Measurements from ENCODE around the gene ALG14. TPM values are rescaled to one million over a fixed set of nuclear protein-coding genes. Genes with fewer than 3 reads are reported as not detected.

ALG14 gene
- total RNA-seq, 1 donor from 2014 or later: 5.5 TPM

DNA sequence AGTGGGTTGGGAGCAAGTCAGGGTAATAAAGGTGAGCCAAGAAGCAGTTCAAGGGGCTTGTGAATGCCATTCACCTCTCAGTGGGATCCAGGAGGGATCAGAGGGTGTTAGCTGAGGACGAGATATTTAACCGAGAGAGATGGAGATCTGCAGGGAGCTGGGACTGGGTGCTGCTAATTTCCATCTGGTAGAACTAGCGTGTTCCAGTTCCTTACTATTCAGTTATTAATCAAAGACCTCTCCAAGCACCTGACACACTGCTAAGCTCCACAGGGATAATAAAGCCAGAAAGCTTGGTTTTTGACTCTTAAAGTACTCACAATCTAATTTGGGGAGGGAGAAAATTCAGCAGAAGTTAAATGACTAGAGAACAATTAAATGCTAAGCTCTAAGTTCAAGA lies 57.7 kb downstream of the ALG14 start:
- Mint-ChIP-seq H3K27ac (ENCODE audit: unreplicated experiment) (no peak overlapping the region), H3K27me3 (ENCODE audit: unreplicated experiment) (no peaks in the 10 kb centered on the region), H3K9me3 (ENCODE audit: unreplicated experiment) (no peaks in the 10 kb centered on the region), H3K4me3 (ENCODE audit: unreplicated experiment) (no peak overlapping the region), H3K4me1 (ENCODE audit: unreplicated experiment) (peaks cover 33% of the 10 kb centered on the region), H3K36me3 (ENCODE audit: unreplicated experiment) (no peaks in the 10 kb centered on the region)
- TF ChIP-seq, protein P1, sequence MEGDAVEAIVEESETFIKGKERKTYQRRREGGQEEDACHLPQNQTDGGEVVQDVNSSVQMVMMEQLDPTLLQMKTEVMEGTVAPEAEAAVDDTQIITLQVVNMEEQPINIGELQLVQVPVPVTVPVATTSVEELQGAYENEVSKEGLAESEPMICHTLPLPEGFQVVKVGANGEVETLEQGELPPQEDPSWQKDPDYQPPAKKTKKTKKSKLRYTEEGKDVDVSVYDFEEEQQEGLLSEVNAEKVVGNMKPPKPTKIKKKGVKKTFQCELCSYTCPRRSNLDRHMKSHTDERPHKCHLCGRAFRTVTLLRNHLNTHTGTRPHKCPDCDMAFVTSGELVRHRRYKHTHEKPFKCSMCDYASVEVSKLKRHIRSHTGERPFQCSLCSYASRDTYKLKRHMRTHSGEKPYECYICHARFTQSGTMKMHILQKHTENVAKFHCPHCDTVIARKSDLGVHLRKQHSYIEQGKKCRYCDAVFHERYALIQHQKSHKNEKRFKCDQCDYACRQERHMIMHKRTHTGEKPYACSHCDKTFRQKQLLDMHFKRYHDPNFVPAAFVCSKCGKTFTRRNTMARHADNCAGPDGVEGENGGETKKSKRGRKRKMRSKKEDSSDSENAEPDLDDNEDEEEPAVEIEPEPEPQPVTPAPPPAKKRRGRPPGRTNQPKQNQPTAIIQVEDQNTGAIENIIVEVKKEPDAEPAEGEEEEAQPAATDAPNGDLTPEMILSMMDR (IDR thresholded peaks at IDR 0.05): no peak
- DNase-seq (ENCODE audit: extremely low spot score, unreplicated experiment): no peak

DNA sequence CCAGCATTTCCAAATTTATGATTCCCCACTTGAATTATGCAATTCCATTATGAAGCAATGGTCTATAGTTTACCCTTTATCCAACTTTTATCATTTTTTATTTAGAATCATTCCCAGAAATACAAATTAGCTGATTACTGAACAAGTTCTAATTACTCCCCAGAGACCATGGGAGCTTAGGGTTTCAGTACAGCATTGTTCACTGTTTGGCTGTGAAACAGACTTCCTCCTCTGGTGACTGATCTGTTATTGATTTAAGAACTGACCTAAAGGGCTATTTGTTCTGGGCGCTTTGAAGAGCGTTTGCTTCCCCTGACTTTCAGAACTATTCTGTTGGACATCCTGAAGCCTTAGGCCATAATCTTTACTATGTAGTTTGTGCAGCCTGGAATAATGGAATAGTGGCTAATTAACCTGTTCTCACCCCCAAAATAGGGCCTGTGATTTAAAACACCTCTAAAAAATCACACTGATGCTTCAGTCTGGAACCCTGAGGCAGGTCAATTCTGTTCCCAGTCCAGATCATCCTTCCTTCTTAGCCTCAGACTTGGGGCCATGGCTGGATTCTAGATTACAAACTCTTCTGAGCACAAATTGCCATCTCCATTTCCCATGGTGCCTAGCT lies 58.7 kb downstream of the ALG14 start:
- Mint-ChIP-seq H3K4me1 (ENCODE audit: unreplicated experiment) (peaks cover 27% of the 10 kb centered on the region), H3K4me3 (ENCODE audit: unreplicated experiment) (no peak overlapping the region), H3K36me3 (ENCODE audit: unreplicated experiment) (no peaks in the 10 kb centered on the region), H3K27me3 (ENCODE audit: unreplicated experiment) (no peaks in the 10 kb centered on the region), H3K27ac (ENCODE audit: unreplicated experiment) (peak overlapping the region; percentile 69), H3K9me3 (ENCODE audit: unreplicated experiment) (no peaks in the 10 kb centered on the region)
- TF ChIP-seq, protein P1 (IDR thresholded peaks at IDR 0.05): no peak
- no peak for DNase-seq (ENCODE audit: extremely low spot score, unreplicated experiment)

DNA sequence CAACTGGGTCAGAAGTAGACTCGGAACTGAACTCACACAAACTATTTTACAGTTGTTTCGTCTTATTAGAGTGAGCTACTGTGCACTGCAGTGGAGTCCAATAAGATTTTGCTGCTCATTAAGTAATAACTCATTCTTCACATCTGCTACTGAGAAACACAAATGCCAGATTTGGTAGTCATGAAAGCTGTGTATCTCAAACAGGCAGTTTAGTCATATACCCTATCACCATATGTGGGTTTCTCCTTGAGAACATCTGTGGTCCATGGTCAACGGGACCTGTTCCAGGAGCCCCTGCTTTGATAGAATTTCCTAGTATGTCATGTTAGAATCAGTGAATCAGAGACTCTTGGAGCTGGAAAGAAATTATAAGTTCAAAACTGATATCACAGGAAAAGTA lies 60.4 kb downstream of the ALG14 start:
- Mint-ChIP-seq H3K9me3 (ENCODE audit: unreplicated experiment) (no peaks in the 10 kb centered on the region), H3K36me3 (ENCODE audit: unreplicated experiment) (no peaks in the 10 kb centered on the region), H3K4me3 (ENCODE audit: unreplicated experiment) (no peak overlapping the region), H3K27me3 (ENCODE audit: unreplicated experiment) (no peaks in the 10 kb centered on the region), H3K4me1 (ENCODE audit: unreplicated experiment) (peaks cover 12% of the 10 kb centered on the region), H3K27ac (ENCODE audit: unreplicated experiment) (no peak overlapping the region)
- DNase-seq (ENCODE audit: extremely low spot score, unreplicated experiment): no peak
- TF ChIP-seq, protein P1 (IDR thresholded peaks at IDR 0.05): no peak

DNA sequence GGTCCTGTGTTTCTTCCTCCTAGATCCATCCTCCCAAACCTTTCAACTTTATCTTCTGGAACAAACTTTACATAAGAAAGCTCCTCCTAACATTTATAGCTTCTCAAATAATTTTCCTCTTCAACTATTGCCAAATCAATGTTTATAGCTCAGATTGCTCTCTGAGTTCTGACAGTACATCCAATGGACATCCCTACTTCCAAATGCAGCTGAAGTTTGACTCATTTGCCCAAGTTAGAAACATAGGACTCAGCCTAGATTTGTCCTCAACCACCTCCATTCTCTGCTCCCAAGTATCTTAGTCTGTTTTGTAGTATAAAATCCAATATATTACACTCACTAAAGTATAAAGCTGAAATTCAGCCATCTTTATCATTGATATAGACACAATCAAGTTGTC lies 62.6 kb downstream of the ALG14 start:
- H3K9me3 Mint-ChIP-seq (ENCODE audit: unreplicated experiment): no peaks in the 10 kb centered on the region
- H3K4me1 Mint-ChIP-seq (ENCODE audit: unreplicated experiment): peaks cover 20% of the 10 kb centered on the region
- no peak overlapping the region for H3K27ac Mint-ChIP-seq (ENCODE audit: unreplicated experiment)
- H3K27me3 Mint-ChIP-seq (ENCODE audit: unreplicated experiment): no peaks in the 10 kb centered on the region
- no peak for DNase-seq (ENCODE audit: extremely low spot score, unreplicated experiment)
- no peaks in the 10 kb centered on the region for H3K36me3 Mint-ChIP-seq (ENCODE audit: unreplicated experiment)
- TF ChIP-seq, protein P1 (IDR thresholded peaks at IDR 0.05): no peak
- no peak overlapping the region for H3K4me3 Mint-ChIP-seq (ENCODE audit: unreplicated experiment)

DNA sequence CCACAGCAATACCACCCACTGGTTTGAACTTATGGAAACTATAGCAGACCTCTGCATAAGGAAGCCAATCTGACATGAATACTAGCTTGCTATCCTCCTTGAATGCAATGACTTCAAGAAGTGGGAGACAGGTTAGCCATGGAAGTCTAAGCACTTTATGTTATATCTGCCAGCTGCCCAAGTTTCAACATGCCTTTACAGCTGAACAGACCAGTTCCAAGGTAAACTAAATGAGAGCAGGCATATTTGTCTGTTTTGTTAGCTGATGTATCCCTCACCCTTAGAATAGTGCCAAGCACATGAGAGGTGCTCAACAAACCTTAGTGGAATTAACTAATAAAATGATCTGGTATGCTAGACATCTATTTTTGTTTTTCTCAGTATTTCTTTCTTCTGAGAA lies 65.1 kb downstream of the ALG14 start:
- peaks cover 17% of the 10 kb centered on the region for H3K4me1 Mint-ChIP-seq (ENCODE audit: unreplicated experiment)
- H3K4me3 Mint-ChIP-seq (ENCODE audit: unreplicated experiment): no peak overlapping the region
- TF ChIP-seq, protein P1 (IDR thresholded peaks at IDR 0.05): no peak

More for the DNA sequence above, 65.1 kb downstream of the ALG14 start:
- no peaks in the 10 kb centered on the region for H3K27me3 Mint-ChIP-seq (ENCODE audit: unreplicated experiment)
- no peaks in the 10 kb centered on the region for H3K9me3 Mint-ChIP-seq (ENCODE audit: unreplicated experiment)
- no peak for DNase-seq (ENCODE audit: extremely low spot score, unreplicated experiment)
- no peak overlapping the region for H3K27ac Mint-ChIP-seq (ENCODE audit: unreplicated experiment)
- no peaks in the 10 kb centered on the region for H3K36me3 Mint-ChIP-seq (ENCODE audit: unreplicated experiment)
